Testis (tissue), 3 donors: Measurements from ENCODE around the gene TNNC2. TPM values are rescaled to one million over a fixed set of nuclear protein-coding genes. Genes with fewer than 3 reads are reported as not detected.

Experiments
- DNase-seq: peaks from one replicate; pipeline ENCODE4 v3.0.0-alpha.2; 2019
- H3K27ac ChIP-seq, 2 donors: fragments of 200-600 bp; sonication (generic); one replicate each; pipeline ENCODE4 v1.5.1; 2019
- H3K27me3 ChIP-seq: fragments of 200-600 bp; sonication (generic); one replicate; pipeline ENCODE4 v1.5.1; 2019
- H3K36me3 ChIP-seq: fragments of 200-600 bp; sonication (generic); one replicate; pipeline ENCODE4 v1.5.1; 2017; ENCODE audit warnings: low read depth; ENCODE audit errors: missing control alignments
- H3K4me1 ChIP-seq: fragments of 200-600 bp; sonication (generic); one replicate; pipeline ENCODE4 v1.5.1; 2019
- H3K4me3 ChIP-seq, 2 donors: fragments of 200-600 bp; sonication (generic); one replicate each; pipeline ENCODE4 v1.5.1; 2017 to 2019
- H3K9me3 ChIP-seq: fragments of 200-600 bp; sonication (generic); one replicate; pipeline ENCODE4 v1.5.1; 2017
- POLR2A ChIP-seq: fragments of 450-650 bp; IDR thresholded peaks from one replicate; pipeline ENCODE4 v1.6.1; 2017; ENCODE audit warnings: antibody characterized with exemption, mild to moderate bottlenecking, moderate library complexity
- WGBS, 2 donors: methylation state at CpG; one replicate each; pipeline ENCODE4 v1.1.5; 2018; 5-methylcytosine and 5-hydroxymethylcytosine counted together
- intact Hi-C: fragments of 100-400 bp; cut with DNase I; formaldehyde crosslinking; loops from one replicate; pipeline ENCODE4 v1.15.1; 2023; ENCODE audit warnings: low total_unique reads
- polyA plus RNA-seq: library from polyadenylated mRNA; stranded (reverse); fragments of 350-450 nt; fragmentation: Illumina TruSeq; extraction: RNeasy Lipid Tissue Mini Kit (QIAGEN cat#74804); gene quantifications from one replicate; pipeline ENCODE4 v1.2.3, GENCODE V29; 2014; ENCODE audit warnings: low read depth, low replicate concordance; ENCODE audit not compliant: insufficient read depth
- total RNA-seq, 2 donors: library from RNA; depleted of rRNA; stranded (reverse); fragments of >200 nt; gene quantifications; one replicate each; pipeline ENCODE4 v1.2.3, GENCODE V29; 2016
- TF ChIP-seq, protein P1 (sequence below), 3 experiments: fragments of 450-650 bp in 2 of 3; fragments of 200-600 bp in 1 of 3; sonication (generic) in 1 of 3; IDR thresholded peaks; one replicate each; pipeline ENCODE4 v1.5.1; 2016 to 2019; ENCODE audit warnings: antibody characterized with exemption in 3 of 3, mild to moderate bottlenecking in 2 of 3, moderate library complexity in 1 of 3

Gene TNNC2
- total and polyA plus RNA-seq, 3 donors from 2014 or later, result 4.6 to 12.1 (median 6.5) TPM

GRCh38 chr20:45867819-45868176 is 40.7 kb upstream of the TNNC2 start:
- no peaks in the 10 kb centered on the region for H3K27me3 ChIP-seq
- no peaks in the 10 kb centered on the region for H3K36me3 ChIP-seq
- no peak for DNase-seq
- H3K9me3 ChIP-seq, result no peaks in the 10 kb centered on the region
- TF ChIP-seq POLR2A, result no peak
- TF ChIP-seq, protein P1, sequence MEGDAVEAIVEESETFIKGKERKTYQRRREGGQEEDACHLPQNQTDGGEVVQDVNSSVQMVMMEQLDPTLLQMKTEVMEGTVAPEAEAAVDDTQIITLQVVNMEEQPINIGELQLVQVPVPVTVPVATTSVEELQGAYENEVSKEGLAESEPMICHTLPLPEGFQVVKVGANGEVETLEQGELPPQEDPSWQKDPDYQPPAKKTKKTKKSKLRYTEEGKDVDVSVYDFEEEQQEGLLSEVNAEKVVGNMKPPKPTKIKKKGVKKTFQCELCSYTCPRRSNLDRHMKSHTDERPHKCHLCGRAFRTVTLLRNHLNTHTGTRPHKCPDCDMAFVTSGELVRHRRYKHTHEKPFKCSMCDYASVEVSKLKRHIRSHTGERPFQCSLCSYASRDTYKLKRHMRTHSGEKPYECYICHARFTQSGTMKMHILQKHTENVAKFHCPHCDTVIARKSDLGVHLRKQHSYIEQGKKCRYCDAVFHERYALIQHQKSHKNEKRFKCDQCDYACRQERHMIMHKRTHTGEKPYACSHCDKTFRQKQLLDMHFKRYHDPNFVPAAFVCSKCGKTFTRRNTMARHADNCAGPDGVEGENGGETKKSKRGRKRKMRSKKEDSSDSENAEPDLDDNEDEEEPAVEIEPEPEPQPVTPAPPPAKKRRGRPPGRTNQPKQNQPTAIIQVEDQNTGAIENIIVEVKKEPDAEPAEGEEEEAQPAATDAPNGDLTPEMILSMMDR (IDR thresholded peaks at IDR 0.05), result no peak
- intact Hi-C loops, result no loop called here
- H3K4me1 ChIP-seq, result peaks cover 9% of the 10 kb centered on the region
- no peak overlapping the region for H3K4me3 ChIP-seq
- peak overlapping the region; percentile 19 to 22 for H3K27ac ChIP-seq

DNA sequence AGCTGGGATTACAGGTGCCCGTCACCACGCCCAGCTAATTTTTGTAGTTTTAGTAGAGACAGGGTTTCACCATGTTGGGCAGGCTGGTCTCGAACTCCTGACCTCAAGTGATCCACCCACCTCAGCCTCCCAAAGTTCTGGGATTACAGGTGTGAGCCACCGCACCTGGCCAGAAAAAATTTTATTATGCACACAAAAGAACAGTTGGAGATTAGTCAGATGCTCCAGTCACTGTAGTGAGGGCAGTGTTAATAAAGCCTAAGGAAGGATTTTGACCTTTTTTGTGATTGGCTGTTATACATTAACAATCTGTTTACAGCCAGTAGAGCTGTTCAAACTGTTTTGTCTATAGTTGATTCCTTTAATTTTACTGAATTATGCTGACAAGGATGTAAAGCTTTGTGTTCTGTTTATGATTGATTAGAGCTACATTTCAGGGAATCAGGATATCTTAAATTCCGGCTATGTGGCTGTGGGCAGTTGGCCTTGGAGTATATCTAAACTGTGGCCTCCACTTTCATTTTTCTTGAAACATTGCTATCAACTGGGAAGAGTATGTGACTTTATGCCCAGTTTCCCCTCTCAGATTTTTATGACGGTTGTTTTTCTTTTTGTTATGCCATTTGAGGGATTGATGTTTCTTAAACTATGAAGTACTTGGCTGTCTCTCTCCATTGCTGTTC is 40.2 kb upstream of the TNNC2 start:
- intact Hi-C loops, result no loop called here
- 72 to 73% methylated on average over 6 of the region's 6 CpGs for WGBS, 2 donors
- Histone ChIP-seq H3K4me3 (no peak overlapping the region), H3K27me3 (no peaks in the 10 kb centered on the region), H3K27ac (peak overlapping the region; percentile 19 to 22), H3K9me3 (no peaks in the 10 kb centered on the region), H3K4me1 (peaks cover 9% of the 10 kb centered on the region), H3K36me3 (no peaks in the 10 kb centered on the region)
- no peak for DNase-seq
- TF ChIP-seq, protein P1 (IDR thresholded peaks at IDR 0.05), result no peak
- TF ChIP-seq POLR2A, result no peak

DNA sequence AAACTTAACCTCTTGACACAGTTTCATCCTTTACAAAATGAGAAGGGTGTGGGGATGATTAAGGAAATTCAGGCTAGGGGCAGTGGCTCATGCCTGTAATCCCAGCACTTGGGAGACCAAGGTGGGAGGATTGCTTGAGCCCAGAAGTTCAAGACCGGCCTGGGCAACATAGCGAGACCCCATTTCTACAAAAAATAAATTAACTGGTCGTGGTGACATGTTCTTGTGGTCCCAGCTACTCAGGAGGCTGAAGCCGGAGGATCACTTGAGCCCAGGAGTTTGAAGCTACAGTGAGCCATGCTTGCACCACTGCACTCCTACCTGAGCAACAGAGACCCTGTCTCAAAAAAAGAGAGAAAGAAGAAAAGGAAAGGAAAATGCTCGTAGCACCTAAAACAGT is 39.3 kb upstream of the TNNC2 start:
- Histone ChIP-seq H3K4me1 (peaks cover 9% of the 10 kb centered on the region), H3K27me3 (no peaks in the 10 kb centered on the region), H3K4me3 (no peak overlapping the region), H3K27ac (no peak overlapping the region), H3K36me3 (no peaks in the 10 kb centered on the region), H3K9me3 (no peaks in the 10 kb centered on the region)
- intact Hi-C loops, result no loop called here
- TF ChIP-seq, protein P1 (IDR thresholded peaks at IDR 0.05), result no peak
- no peak for TF ChIP-seq POLR2A
- WGBS, 2 donors, result 86 to 93% methylated on average over 5 of the region's 5 CpGs
- no peak for DNase-seq

DNA sequence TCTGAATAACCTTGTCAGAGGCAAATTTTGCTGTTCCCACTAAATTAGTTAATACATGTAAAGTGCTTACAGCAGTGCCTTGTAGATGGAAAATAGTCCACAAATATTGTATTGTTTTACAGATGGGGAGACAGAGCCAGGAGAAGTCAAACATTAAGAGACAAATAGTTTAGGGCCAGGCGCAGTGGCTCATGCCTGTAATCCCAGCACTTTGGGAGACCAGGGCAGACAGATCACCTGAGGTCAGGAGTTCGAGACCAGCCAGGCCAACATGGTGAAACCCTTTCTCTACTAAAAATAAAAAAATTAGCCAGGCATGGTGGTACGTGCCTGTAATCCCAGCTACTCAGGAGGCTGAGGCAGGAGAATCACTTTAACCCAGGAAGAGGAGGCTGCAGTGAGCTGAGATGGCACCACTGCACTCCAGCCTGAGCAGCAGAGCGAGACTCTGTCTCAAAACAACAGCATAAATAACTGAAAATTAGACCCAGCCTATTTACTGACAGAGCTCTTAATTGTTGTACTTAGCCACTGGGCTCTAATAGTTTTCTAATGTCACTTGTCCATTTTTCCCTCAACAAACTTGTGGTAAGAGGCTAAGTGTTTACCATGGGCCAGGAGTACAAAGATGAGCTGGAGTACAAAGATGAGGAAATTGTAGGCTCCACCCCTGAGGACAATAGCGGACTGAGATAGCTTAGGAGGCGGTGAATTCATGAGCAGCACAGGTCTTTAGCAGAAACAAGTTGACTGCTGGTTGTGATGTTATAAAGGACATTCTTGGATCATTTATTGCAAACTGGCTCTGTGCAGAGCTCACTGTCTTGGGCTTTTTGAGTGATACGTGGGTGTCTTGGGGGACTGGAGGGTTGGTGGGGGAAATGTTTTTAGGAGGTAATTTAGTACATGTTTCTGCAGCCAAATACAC is 36.7 kb upstream of the TNNC2 start:
- TF ChIP-seq, protein P1 (IDR thresholded peaks at IDR 0.05), result no peak
- no peak for TF ChIP-seq POLR2A
- no peak overlapping the region for H3K27ac ChIP-seq
- intact Hi-C loops, result no loop called here
- H3K4me3 ChIP-seq, result no peak overlapping the region
- WGBS, 2 donors, result 81 to 83% methylated on average over 7 of the region's 7 CpGs
- DNase-seq, result no peak
- no peaks in the 10 kb centered on the region for H3K9me3 ChIP-seq
- no peaks in the 10 kb centered on the region for H3K36me3 ChIP-seq
- H3K4me1 ChIP-seq, result peaks cover 9% of the 10 kb centered on the region
- H3K27me3 ChIP-seq, result no peaks in the 10 kb centered on the region
